ENCODE measurements around the gene GPR45.

DNA sequence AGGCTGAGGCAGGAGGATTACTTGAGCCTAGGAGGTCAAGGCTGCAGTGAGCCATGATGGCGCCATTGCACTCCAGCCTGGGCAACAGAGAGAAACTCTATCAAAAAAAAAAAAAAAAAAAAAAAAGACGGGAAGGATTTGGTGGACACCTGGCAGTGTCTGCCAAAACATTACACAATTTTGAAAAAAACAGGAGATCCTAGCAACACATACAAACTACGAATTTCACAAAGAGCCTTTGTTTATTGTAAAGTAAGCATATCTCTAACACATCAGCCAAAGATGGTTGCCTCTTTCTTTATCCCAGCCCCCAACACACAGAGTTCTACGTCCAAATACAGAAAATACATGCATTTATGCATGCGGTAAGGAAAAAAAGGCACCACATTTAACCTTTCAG is 7.6 kb downstream of the GPR45 start:
- TF ChIP-seq, protein P1, sequence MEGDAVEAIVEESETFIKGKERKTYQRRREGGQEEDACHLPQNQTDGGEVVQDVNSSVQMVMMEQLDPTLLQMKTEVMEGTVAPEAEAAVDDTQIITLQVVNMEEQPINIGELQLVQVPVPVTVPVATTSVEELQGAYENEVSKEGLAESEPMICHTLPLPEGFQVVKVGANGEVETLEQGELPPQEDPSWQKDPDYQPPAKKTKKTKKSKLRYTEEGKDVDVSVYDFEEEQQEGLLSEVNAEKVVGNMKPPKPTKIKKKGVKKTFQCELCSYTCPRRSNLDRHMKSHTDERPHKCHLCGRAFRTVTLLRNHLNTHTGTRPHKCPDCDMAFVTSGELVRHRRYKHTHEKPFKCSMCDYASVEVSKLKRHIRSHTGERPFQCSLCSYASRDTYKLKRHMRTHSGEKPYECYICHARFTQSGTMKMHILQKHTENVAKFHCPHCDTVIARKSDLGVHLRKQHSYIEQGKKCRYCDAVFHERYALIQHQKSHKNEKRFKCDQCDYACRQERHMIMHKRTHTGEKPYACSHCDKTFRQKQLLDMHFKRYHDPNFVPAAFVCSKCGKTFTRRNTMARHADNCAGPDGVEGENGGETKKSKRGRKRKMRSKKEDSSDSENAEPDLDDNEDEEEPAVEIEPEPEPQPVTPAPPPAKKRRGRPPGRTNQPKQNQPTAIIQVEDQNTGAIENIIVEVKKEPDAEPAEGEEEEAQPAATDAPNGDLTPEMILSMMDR (IDR thresholded peaks at IDR 0.05; ENCODE audit: low read depth, low read length) = no peak
- TF ChIP-seq POLR2A (IDR thresholded peaks at IDR 0.05; ENCODE audit: extremely low read depth, insufficient read length) = no peak
- TF ChIP-seq, protein P2, sequence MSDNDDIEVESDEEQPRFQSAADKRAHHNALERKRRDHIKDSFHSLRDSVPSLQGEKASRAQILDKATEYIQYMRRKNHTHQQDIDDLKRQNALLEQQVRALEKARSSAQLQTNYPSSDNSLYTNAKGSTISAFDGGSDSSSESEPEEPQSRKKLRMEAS (IDR thresholded peaks at IDR 0.05; ENCODE audit: low read depth, low read length) = no peak
